ENCODE measurements around the gene TOPBP1.
"Not testable (repeated sequence)": the region's sequence is repeated elsewhere in the genome, so short reads cannot be mapped to it uniquely, and the experiment has no call there.

The TOPBP1 gene

GRCh38 chr3:133568294-133569014, 93.3 kb downstream of the TOPBP1 start:
- DNase-seq = no peak

DNA sequence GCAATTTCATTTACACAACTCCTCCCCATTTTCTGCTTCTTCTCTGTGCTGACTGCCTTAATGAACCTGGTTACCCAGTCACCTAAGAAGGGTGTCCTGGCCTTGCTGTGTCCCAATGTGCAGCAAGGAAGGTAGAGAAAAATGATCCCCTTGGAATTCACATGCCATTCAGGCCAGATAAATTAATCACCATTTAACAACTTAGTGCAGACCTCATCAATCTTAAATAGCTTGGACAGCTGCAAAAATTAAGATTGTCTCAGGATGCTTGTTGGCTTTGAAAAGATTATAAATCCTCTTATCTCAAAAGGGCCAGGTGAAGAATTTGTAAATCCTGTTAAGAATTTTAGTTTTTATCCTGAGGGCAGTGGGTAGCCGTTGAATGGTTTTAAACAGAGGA, 97.9 kb downstream of the TOPBP1 start:
- DNase-seq = no peak

- DNase-seq = no peak
Measured at GRCh38 chr3:133563186-133563591, 98.6 kb downstream of the TOPBP1 start.

- DNase-seq = no peak
Measured at GRCh38 chr3:133562376-133562775, 99.4 kb downstream of the TOPBP1 start.

DNA sequence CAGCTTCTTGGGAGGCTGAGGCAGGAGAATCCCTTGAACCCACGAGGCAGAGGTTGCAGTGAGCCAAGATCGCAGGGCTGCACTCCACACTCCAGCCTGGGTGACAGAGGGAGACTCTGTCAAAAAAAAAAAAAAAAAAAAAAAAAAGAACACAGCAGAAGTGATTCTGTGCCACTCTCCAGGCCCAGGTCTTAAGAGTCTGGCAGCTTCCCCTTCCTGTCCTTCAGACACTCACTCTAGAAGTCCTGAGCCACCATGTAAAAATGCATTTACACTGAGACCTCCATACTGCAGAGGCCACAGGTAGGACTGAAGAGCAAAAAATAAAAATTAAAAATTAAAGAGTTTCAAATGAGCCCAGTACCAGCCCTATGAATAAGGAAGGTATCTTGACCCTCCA, 100.1 kb downstream of the TOPBP1 start:
- no peak for DNase-seq

- DNase-seq = not testable (repeated sequence)
Measured at GRCh38 chr3:133551589-133551988, 110.2 kb downstream of the TOPBP1 start.
